Gastrocnemius medialis (tissue), 4 donors: Measurements from ENCODE around the gene MYH8.

Experiments
- CTCF ChIP-seq, 5 experiments: fragments of 450-650 bp in 3 of 5; fragments of 200-600 bp in 2 of 5; sonication (generic) in 2 of 5; IDR thresholded peaks in 4 of 5; conservative IDR thresholded peaks in 1 of 5; 1 replicate in 4 of 5; 2 replicates in 1 of 5; pipeline ENCODE4 v1.5.1; 2016 to 2019; ENCODE audit warnings: antibody characterized with exemption in 5 of 5, mild to moderate bottlenecking in 3 of 5, moderate library complexity in 3 of 5
- POLR2A ChIP-seq, 2 donors: fragments of 450-650 bp; IDR thresholded peaks; one replicate each; pipeline ENCODE4 v1.6.1; 2017; ENCODE audit warnings: antibody characterized with exemption in 2 of 2, mild to moderate bottlenecking in 2 of 2, moderate library complexity in 2 of 2

- no peak for TF ChIP-seq CTCF (IDR thresholded peaks at IDR 0.05 in 4 of 5, conservative IDR thresholded peaks at IDR 0.05 in 1 of 5)
- no peak for TF ChIP-seq POLR2A (IDR thresholded peaks at IDR 0.05)
Observed at GRCh38 chr17:10392880-10393279, 28.9 kb downstream of the MYH8 start.
